ENCODE results near the gene RABGAP1L.

RABGAP1L gene

GRCh38 chr1:174999216-174999935 is 840.1 kb downstream of the RABGAP1L start:
- in situ Hi-C loops (cut with HindIII; ENCODE audit: low sequenced_read_pairs), result no loop called here
- peak; percentile 99 for DNase-seq (ENCODE audit: low read depth)
- H3K4me3 ChIP-seq (ENCODE audit: low read depth, low read length), result peak overlapping the region; percentile 66
- TF ChIP-seq CTCF (IDR thresholded peaks at IDR 0.05; ENCODE audit: low read depth, low read length, missing control alignments), result no peak

- H3K4me3 ChIP-seq (ENCODE audit: low read depth, low read length), result peak within 1 kb of the TSS; percentile 66
- in situ Hi-C loops (cut with HindIII; ENCODE audit: low sequenced_read_pairs), result no loop called here
- no peak for TF ChIP-seq CTCF (IDR thresholded peaks at IDR 0.05; ENCODE audit: low read depth, low read length, missing control alignments)
- DNase-seq (ENCODE audit: low read depth), result no peak
Measured at GRCh38 chr1:174999936-175000696, 840.8 kb downstream of the RABGAP1L start, which contains the start of gene CACYBP. CACYBP (plus strand) TSS chr1:174999947; CDS start chr1:175000181, 234 bp downstream.

GRCh38 chr1:175000697-175001187 is 841.4 kb downstream of the RABGAP1L start:
- in situ Hi-C loops (cut with HindIII; ENCODE audit: low sequenced_read_pairs), result no loop called here
- no peak for TF ChIP-seq CTCF (IDR thresholded peaks at IDR 0.05; ENCODE audit: low read depth, low read length, missing control alignments)
- H3K4me3 ChIP-seq (ENCODE audit: low read depth, low read length), result peak overlapping the region; percentile 66
- no peak for DNase-seq (ENCODE audit: low read depth)

- no peak overlapping the region for H3K4me3 ChIP-seq (ENCODE audit: low read depth, low read length)
Measured at GRCh38 chr1:175002910-175003517, 843.7 kb downstream of the RABGAP1L start.

DNA sequence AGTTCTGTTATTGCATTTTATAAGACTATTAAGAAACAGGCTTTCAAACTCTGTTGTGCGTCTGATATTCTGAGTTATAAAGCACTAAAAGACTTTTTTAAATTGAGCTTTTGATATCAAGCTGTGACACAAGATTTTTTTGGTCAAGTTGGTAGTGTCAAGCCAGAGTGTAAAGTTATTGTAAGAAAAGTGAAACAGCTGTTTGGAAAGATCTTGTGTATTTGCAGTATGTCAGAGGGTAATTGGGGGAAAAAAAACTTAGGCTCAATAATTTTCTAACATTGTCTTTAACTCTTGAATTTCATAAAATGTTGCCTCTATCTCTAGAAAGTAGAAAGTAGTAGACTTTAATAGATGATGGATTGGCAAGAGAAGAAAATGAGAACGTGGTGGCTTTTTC is 844.2 kb downstream of the RABGAP1L start:
- no peak for DNase-seq (ENCODE audit: low read depth)
- in situ Hi-C loops (cut with HindIII; ENCODE audit: low sequenced_read_pairs), result no loop called here
- TF ChIP-seq CTCF (IDR thresholded peaks at IDR 0.05; ENCODE audit: low read depth, low read length, missing control alignments), result no peak
- H3K4me3 ChIP-seq (ENCODE audit: low read depth, low read length), result no peak overlapping the region

More at GRCh38 chr1:175002910-175003517, 843.7 kb downstream of the RABGAP1L start:
- no peak for DNase-seq (ENCODE audit: low read depth)
- in situ Hi-C loops (cut with HindIII; ENCODE audit: low sequenced_read_pairs), result no loop called here
- no peak for TF ChIP-seq CTCF (IDR thresholded peaks at IDR 0.05; ENCODE audit: low read depth, low read length, missing control alignments)

GRCh38 chr1:175005085-175005783 is 845.9 kb downstream of the RABGAP1L start:
- H3K4me3 ChIP-seq (ENCODE audit: low read depth, low read length), result no peak overlapping the region
- no peak for TF ChIP-seq CTCF (IDR thresholded peaks at IDR 0.05; ENCODE audit: low read depth, low read length, missing control alignments)
- no peak for DNase-seq (ENCODE audit: low read depth)
- in situ Hi-C loops (cut with HindIII; ENCODE audit: low sequenced_read_pairs), result no loop called here
